Measurements from ENCODE around the gene TSPAN3.

- TF ChIP-seq POLR2A (IDR thresholded peaks at IDR 0.05), result no peak
- TF ChIP-seq, protein P1, sequence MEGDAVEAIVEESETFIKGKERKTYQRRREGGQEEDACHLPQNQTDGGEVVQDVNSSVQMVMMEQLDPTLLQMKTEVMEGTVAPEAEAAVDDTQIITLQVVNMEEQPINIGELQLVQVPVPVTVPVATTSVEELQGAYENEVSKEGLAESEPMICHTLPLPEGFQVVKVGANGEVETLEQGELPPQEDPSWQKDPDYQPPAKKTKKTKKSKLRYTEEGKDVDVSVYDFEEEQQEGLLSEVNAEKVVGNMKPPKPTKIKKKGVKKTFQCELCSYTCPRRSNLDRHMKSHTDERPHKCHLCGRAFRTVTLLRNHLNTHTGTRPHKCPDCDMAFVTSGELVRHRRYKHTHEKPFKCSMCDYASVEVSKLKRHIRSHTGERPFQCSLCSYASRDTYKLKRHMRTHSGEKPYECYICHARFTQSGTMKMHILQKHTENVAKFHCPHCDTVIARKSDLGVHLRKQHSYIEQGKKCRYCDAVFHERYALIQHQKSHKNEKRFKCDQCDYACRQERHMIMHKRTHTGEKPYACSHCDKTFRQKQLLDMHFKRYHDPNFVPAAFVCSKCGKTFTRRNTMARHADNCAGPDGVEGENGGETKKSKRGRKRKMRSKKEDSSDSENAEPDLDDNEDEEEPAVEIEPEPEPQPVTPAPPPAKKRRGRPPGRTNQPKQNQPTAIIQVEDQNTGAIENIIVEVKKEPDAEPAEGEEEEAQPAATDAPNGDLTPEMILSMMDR (IDR thresholded peaks at IDR 0.05 in 4 of 5, conservative IDR thresholded peaks at IDR 0.05 in 1 of 5), result no peak
Observed at GRCh38 chr15:77104155-77104554, 33.2 kb upstream of the TSPAN3 start.

Measured in gastrocnemius medialis (tissue), 4 donors.